ENCODE results near the gene CAPN11.

CAPN11 gene

DNA sequence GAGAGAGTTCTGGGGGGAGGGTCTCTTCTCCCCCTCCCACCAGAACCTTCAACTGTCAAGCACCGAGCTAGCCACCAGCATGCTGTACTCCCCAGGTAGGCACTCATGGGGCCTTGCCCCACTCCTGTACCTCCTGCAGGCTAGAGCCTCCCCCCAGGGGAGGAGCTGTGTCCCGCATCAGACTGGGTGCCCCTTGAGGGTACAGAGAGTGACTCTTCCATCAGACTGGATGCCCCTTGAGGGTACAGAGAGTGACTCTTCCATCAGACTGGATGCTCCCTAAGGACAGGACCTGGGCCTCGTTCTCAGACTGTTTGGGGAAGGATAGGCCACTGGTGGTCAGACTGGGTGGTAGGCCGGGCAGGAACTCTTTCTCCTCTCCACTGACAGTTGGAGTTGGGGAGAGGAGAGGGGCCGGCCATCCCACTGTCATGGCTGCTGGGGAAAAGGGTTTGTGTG is at the start of gene CAPN11:
CAPN11 (plus strand) TSS at position 51 of the 459 bp plus-strand sequence; CDS start at position 80, 29 bp downstream.
- no peak for DNase-seq (ENCODE audit: low spot score)

DNA sequence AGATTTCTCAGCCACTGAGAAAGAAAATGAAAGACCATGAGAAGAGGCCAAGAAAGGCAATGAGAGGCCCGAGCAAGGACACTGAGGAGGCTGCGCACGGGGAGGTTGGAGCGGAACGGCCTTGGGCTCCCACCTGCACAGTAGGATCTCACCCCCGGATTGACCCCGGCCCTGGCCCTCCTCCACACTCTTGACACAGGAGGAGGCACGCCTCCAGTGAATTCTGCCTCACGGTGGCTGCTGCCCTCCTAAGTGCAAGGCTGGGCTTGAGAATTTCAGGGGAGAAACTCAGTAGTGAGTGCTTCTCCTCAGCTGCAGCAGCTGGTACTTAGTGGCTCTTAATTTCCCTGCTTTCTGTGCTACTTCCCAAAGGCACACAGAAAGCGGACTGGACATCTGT is 49.4 kb upstream of the CAPN11 start:
- DNase-seq (ENCODE audit: low spot score), result no peak

DNA sequence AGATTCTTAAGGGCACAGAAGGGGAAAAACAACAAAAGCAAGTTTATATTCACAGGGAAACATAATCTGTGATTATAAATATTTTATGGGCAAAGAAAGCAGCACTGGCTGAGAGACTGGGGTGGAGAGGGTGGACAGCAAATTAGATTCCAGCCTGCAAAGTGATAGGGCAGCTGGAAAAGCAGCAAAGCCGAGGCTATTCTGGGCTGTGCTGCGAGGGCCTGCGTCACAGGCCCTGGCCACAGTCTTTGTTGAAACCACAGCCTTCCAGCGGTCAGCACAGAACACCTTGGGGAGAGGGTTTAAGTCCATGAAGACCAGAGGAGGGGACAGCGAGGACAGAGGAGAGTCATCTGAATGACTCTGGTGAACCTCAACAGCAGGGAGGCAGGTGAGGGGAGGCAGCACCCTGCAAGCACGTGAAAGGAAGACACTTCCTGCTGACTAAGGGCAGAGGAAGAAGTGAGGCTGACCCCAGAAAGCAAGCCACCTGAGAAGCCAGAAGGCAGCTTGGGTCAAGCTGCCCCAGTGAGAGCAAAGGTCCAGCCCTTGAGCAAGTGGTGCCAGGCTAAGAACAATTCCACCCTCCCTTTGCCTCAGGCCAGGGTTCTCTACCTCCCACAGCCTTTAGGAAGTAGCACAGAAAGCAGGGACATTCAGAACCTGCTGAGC is 48.5 kb upstream of the CAPN11 start:
- DNase-seq (ENCODE audit: low spot score), result no peak

DNA sequence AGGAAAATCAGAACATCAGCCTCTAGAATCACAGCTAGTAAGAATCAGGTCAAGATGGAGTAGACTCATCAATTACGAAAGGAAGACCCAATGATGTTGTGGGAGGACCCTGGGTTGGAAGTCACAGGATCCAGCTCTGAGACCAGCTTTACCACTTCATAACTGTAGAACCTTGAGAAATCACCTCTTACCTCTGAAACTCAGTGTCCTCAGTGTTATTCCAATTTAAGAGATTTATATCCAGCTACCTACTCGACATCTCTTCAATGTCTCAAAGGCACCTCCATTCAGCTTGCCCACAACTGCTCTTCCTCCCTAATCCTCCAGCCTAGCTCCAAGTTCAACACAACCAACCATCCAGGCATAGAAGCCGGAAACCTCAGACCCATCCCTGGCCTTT is 47.7 kb upstream of the CAPN11 start:
- DNase-seq (ENCODE audit: low spot score), result no peak

DNA sequence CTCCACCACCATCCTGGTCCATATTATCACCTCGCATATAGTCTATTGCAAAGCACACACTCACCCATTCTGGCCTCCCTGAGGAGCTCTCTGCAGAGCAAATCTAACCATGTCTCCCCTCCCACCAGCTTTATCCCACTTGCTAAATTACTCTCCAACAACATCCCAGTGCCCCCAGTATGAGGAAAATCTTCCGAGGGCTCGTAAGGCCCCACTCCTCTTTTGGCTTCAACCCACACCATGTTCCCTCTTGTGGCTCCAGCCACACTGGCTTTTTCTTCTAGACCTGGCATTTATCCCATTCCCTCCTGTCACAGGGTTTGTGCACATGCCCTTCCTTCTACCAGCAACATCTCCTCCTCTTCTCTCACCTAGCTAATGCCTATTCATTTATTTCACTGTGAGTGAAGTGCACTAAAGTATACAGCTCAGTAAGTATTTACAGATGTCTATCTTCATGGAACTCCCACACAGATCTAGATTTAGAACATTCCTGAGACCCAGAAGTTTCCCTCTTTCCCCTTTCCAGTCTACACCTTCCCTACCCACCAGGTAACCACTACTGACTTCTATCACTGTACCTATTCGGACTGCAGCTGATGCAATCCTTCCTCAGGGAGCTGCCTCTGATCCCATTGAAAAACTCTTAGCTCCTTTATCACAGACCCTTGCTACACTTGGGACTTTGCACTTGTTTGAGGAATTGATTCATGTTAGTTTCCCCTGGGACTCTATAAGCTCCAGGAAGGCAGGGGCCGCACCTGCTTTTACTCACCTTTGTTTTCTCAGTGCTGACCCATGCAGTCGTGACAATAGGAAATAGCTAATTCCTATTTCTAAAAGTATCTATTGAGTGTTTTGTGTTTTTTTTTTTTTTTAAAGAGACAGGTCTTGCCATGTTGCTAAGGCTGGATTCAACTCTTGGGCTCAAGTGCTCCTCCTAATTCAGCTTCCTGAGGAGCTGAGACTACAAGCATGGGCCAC is 46.9 kb upstream of the CAPN11 start:
- no peak for DNase-seq (ENCODE audit: low spot score)

DNA sequence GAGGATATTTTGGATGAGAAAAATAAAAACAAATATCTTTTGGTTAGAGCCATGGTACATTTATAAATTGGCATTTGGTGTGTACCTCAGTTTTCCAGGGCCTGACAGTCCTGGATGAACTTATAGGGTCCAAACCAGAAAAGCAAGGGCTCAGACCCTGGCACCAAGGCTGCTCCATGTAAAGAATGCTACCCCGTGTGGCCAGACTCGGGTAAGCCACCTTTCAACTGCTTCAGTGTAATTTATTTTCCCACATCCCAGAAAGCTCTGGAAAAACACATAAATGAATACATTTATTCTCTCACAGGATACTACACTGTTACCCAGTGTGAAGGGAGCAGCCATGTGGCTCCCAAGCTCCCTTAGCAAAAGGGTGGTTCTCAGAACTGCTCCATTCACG is 45.2 kb upstream of the CAPN11 start:
- DNase-seq (ENCODE audit: low spot score), result no peak

DNA sequence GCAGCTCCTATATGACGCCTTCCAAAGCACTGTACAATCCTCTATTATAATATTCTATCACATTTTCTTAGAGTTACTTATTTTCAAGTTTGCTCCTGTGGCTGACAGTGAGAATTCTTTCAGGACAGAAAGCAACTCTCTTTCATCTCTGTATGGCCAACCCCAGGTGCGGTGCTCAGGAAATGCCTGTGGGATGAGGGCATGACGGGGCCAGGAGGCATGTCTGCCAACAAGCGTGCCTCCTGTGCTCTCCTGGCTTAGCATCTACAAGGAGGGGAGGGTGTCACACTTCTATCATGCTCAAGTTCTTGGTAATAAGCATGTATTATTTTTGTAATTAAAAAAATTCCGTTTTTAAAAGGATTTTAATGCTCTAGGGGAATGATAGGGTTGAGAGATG is 42.8 kb upstream of the CAPN11 start:
- DNase-seq (ENCODE audit: low spot score), result no peak

DNA sequence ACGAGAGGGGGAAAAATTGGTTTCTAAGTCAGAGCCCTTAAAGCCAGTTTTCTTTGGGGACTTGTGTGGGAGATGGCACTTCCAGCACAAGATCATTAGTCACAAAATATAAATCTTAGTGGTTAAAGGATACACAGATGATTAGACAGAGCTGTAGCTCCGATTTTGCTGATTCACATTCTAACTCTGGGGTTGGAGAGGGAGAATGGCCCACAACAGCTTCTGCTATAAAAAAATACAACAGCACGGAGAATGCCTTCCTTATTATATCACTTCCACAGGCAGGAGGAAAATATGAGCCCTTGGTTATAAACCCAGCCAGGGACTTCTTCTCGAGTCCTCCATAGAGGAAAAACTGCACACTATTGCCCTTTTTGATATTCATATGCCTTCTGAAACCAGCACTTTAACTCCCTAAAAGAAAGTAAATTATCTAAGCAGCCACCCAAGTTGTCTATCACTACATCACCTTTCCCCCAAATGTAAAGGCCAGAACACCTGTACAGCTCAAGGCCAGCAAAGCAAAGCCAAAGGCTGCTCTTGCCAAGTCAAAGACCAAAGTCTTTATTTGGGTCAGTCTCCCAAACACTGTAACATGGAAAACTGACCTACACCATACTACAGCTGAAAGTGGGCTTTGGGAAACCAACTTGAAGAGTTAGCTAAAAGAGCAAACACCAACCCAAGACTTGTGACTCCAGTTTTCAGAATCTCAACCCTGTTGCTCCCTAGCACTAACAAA is 41.8 kb upstream of the CAPN11 start:
- no peak for DNase-seq (ENCODE audit: low spot score)

DNA sequence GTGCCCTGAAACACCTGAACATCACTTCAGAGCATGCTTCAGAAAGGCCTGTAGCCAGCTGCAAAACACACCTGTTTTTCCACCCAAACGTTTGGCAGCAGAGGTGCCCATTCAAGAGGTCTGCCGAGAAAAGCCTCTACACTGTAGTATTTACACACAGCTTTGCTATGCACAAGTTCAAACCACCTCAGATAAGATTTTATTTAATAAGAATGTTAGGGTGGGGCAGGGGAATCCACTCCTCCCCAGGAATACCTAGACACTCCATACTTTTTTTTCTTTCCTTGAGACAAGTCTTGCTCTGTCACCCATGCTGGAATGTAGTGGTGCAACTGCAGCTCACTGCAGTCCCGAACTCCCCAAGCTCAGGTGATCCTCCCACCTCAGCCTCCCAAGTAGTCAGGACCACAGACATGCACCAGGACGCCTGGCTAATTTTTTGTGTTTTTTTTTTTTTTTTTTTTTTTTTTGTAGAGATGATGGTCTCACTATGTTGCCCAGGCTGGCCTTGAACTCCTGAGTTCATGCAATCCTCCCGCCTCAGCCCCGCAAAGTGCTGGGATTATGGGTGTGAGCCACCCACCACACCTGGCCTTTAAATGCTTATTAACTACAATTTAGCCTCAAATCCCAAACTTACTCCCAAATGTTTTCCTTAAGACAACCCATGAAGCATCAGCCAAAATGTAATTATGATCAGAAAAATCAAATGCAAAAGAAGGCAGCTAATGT is 41.1 kb upstream of the CAPN11 start:
- no peak for DNase-seq (ENCODE audit: low spot score)

DNA sequence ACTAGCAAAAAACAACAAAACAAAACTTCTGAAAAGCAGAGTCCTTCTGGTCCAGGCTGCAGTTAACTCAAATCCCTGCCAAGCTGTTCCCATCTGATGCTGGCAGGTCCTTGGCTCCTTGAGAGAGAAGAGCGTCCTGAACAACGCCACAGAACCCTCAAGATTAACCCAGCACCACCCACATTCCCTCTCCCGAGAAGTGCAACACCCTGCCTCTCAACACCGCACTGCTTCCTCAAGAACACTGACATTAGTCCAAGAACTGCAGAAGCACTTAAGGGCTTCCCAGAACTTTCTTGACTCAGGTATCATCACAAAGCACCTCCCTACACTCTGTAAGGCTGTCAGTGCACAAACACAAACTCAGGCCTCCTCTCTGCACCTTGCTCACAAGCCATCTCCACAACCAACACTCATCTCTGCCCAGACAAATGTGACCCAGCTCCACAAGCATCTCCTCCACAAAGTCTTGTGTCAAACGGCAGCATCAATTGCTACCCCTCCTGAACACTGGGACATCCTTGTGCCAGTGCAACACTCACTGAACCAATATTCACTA is 38.8 kb upstream of the CAPN11 start:
- DNase-seq (ENCODE audit: low spot score), result no peak

DNA sequence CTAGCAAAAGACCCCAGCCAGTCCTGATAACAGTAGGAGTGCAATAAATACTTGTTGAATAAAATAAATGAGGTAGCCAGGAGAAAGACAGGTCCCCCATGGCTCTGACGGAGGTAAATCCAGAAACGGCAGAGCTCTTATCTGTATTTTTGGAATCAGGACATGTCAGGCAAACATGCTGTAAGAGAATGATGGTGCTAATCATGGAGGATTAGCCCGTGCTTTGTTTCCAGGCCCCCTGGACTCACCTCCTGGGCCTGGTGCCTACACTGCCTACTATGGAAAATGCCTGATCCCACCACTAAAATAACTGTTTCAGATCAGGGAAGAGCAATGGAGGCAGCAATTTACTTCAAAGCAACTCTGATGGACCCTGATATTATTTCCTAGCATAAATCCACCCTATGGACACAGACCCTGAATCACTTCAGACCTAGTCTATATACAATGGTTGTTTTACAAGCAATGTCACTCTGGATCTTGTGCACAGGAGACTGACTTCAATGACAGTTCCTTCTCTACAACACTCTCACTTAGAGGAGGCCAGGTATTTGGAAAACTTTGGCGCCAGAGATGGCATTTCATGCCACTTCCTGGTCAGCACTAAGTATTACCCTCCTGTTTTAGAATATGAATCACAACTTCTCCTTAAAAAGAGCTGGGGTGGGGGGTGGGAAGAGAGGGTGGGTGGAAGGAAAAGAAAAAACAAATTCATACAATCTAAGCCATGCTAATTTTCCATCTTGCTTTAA is 37.8 kb upstream of the CAPN11 start:
- DNase-seq (ENCODE audit: low spot score), result no peak

DNA sequence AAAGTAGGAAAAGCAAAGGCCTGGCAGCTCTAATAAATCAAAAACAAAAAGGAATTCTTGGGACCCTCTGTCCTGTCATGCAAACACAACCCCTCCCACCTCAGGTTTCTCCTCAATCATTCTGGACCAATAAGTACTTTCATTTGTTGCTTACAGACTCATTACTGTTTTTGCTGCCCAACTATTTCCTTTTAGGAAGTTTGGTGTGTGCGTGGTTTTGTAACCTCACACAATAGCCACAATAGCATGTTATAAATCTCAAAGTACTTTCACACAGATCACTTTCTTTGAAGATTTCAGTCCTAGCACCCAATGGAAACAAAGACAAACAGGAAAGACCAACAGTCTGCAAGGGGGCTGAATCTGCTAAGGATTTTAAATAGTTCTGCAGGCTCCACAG is 35.8 kb upstream of the CAPN11 start:
- DNase-seq (ENCODE audit: low spot score), result peak; percentile 47

DNA sequence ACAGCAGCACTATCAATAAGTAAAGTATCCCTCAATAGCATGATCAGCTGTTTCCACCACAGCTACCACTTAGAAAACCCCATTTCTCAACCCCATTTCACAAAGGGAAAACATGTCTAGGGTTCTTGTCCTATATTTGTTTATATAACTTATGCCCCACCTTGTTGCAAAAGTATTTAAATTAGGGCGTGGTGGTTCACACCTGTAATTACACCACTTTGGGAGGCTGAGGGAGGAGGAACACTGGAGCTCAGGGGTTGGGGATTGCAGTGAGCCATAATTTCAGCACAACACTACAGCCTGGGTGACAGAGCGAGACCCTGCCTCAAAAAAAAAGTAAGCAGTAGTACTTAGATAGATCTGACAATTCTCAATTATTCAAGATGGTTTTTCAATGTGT is 35.1 kb upstream of the CAPN11 start:
- DNase-seq (ENCODE audit: low spot score), result no peak

DNA sequence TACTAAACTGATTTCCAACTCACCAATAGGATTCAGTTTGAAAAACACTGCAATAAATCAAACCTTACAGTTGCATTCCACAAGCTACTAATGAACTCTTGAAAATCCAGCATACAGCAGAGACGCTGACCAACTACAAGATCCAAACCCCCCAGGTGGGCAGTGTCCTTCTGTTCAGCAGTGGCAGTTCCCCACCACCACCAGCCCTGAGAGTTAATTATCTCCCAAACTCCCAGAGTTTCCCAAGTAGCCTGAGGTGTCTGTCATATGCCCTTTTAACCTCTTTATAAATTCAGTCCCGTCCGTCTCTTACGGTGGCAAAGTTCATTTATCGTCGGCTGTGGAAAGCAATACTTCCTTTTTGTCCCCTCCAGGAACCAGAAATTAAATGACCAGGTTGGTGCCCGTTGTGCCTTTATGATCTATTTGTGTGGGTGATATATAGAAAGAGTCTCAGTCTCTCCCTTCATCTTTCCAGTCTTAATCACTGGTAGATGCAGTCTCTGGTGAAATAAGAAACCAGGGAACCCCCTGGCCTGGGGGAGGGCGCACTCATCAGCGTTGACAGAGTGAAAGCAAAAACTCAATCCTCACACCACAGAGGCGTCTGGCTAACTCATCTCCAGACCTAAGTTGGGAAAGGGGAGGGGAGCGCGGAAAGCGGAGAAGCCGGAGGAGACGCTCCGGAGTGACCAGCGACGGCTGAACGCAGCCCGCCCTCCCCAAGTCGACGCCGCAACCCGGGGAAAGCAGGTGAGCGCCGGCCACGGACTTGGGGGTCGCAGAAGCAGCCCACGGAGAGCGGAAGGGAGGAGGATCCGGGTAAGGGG is 32.1 kb upstream of the CAPN11 start:
- peak; percentile 81 for DNase-seq (ENCODE audit: low spot score)

DNA sequence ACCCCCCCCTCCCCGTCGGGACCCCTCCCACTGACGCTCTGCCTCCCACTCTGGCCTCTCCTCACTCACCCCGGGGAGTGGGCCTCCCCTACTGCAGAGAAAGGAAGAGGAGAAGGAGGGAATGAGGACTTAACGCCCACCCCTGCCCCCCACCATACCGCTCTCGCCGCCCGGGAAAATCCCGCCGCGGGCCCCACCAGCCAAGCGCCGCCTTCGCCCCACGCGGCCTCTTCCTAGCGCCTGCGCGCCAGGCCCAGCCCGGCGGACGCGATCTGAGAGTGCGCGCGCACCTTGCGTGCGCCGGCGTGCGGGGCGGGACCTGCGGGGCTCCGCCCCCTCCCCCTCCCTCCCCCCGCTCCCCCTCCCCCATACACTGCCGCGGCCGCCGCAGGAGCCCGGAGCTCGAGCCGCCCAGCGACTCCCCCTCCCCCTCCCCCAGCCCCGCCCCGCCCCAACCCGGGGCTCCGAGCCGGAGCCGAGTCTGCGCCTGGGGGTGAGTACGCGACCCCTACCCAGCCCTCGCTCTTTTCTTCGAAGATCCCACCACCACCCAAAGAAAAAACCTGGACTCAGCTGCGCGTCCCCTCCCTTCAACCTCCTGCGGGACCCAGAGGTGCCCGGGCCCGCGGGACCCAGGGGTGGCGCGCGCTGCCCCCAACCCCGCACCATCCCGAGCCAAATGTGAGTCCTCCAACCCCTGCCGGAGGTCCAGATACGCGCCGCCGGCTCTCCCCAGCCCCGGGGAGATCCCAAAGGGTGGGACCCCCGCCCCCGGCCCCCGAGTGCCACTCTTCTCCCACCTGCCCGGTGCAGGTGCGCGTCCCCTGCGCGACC is 31.2 kb upstream of the CAPN11 start, which contains the start of the genes MRPL14 and TMEM63B:
MRPL14 (minus strand) TSS at position 267 of the 834 bp plus-strand sequence. CDS start 10,841 bp downstream, outside the sequence.
TMEM63B (plus strand) TSS at position 369 of the 834 bp plus-strand sequence. CDS start 7,031 bp downstream, outside the sequence.
- peak; percentile 89 for DNase-seq (ENCODE audit: low spot score)

DNA sequence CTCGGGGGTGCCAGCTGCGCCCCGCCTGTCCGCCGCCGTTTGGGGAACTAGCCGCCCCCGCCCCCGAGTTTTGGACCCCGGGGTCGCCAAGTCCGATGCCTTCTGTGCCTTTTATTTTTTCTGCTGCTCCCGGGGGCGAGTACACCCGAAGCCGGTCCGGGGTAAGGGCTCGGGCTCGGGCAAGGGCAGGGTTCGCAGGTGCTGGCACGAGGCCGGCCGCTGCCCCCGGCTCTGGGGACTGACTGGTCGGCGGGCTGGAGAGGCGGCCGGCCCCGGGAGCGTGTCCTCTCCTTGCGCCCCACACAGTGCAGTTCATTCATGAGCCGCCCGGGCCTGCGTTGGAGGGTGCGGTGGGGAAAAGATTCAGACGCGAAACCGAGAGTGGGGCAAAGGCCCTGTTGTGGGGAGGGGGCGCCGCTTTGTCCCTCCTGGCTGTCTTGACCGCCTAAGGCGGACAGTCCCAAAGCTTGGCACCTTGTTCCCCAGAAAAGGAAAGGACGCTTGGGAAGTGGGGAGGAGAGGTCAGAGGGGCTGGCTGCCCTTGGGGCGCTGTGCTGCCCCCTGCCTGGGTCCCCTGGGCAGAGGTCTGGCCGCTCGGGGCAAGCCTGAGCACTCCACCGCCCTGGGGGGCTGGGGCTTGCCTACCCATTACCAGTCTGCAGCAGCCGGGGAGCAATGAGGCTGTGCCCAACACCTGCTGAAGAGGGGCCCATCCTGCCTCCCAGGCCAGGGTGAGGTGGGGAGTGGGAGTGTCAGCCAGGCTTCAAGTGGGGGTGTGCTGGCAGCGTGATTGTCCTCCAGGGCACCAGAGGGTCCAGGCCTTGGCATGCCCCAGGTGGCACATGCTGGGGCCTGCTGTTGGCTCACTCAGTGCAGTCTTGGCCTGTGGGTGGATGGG is 30.4 kb upstream of the CAPN11 start:
- no peak for DNase-seq (ENCODE audit: low spot score)

DNA sequence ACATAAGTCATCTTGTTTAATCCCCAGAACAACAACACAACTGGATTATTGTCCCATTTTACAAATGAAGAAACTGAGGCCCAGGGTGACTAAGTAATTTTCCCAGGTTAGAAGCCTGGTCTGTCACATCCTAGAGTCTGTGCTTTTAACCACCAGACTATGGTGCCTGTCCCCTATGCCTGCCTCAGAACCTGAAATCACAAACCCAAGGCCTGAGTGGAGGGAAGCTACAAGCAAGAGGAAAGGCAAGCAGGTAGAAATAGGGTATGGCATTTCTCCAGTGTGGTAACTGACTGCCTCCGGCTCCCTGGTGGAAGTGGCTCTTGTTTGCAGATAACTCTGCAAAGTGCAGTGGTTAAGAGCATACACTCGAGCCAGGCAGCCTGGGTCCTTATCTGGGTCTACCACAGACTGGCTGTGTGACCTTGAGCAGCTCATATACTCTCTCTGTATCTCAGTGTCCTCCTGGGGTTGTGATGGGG is 28.7 kb upstream of the CAPN11 start:
- no peak for DNase-seq (ENCODE audit: low spot score)
